ENCODE data around the gene CDH23.

CDH23 gene

GRCh38 chr10:71390921-71391690 is 5.6 kb upstream of the CDH23 start:
- H3K4me1 ChIP-seq (ENCODE audit: control insufficient read depth, low read length) = no peaks in the 10 kb centered on the region
- no peak overlapping the region for H3K4me2 ChIP-seq (ENCODE audit: low read length)
- no peaks in the 10 kb centered on the region for H3F3A ChIP-seq (ENCODE audit: control insufficient read depth, insufficient read depth)
- no peaks in the 10 kb centered on the region for H3K79me2 ChIP-seq (ENCODE audit: control insufficient read depth, low read length)
- no peak overlapping the region for H3K27ac ChIP-seq (ENCODE audit: low read depth, low read length)
- no peaks in the 10 kb centered on the region for H3K36me3 ChIP-seq (ENCODE audit: control insufficient read depth, low read length)
- H3K9me2 ChIP-seq (replicated peaks; ENCODE audit: control insufficient read depth, low read length) = no peaks in the 10 kb centered on the region
- H3K4me3 ChIP-seq (ENCODE audit: low read length) = no peak overlapping the region
- H3K9me3 ChIP-seq (ENCODE audit: control insufficient read depth, insufficient read depth, low read length) = no peaks in the 10 kb centered on the region
- no peaks in the 10 kb centered on the region for H4K20me1 ChIP-seq (ENCODE audit: control insufficient read depth, insufficient read depth, low read depth, low read length)
- TF ChIP-seq CTCF (IDR thresholded peaks at IDR 0.05; ENCODE audit: low read depth, low read length, poor library complexity, severe bottlenecking) (no peak), EZH2phosphoT487 (IDR thresholded peaks at IDR 0.05; ENCODE audit: borderline replicate concordance, low read length) (no peak)
- peaks cover 18% of the 10 kb centered on the region for H3K27me3 ChIP-seq (ENCODE audit: control insufficient read depth, low read length)

- H4K20me1 ChIP-seq (ENCODE audit: control insufficient read depth, insufficient read depth, low read depth, low read length) = no peaks in the 10 kb centered on the region
- no peak overlapping the region for H3K4me3 ChIP-seq (ENCODE audit: low read length)
- H3K36me3 ChIP-seq (ENCODE audit: control insufficient read depth, low read length) = no peaks in the 10 kb centered on the region
- no peak overlapping the region for H3K27ac ChIP-seq (ENCODE audit: low read depth, low read length)
- H3K4me1 ChIP-seq (ENCODE audit: control insufficient read depth, low read length) = no peaks in the 10 kb centered on the region
- no peaks in the 10 kb centered on the region for H3K79me2 ChIP-seq (ENCODE audit: control insufficient read depth, low read length)
- H3K27me3 ChIP-seq (ENCODE audit: control insufficient read depth, low read length) = peaks cover 14% of the 10 kb centered on the region
- no peaks in the 10 kb centered on the region for H3K9me3 ChIP-seq (ENCODE audit: control insufficient read depth, insufficient read depth, low read length)
- H3K4me2 ChIP-seq (ENCODE audit: low read length) = no peak overlapping the region
- TF ChIP-seq CTCF (IDR thresholded peaks at IDR 0.05; ENCODE audit: low read depth, low read length, poor library complexity, severe bottlenecking) (no peak), EZH2phosphoT487 (IDR thresholded peaks at IDR 0.05; ENCODE audit: borderline replicate concordance, low read length) (no peak)
- H3F3A ChIP-seq (ENCODE audit: control insufficient read depth, insufficient read depth) = no peaks in the 10 kb centered on the region
- H3K9me2 ChIP-seq (replicated peaks; ENCODE audit: control insufficient read depth, low read length) = no peaks in the 10 kb centered on the region
These were observed 5.0 kb upstream of the CDH23 start for GRCh38 chr10:71391701-71392100.

- no peaks in the 10 kb centered on the region for H3K79me2 ChIP-seq (ENCODE audit: control insufficient read depth, low read length)
- no peaks in the 10 kb centered on the region for H3F3A ChIP-seq (ENCODE audit: control insufficient read depth, insufficient read depth)
- H3K27ac ChIP-seq (ENCODE audit: low read depth, low read length) = no peak overlapping the region
- H3K36me3 ChIP-seq (ENCODE audit: control insufficient read depth, low read length) = no peaks in the 10 kb centered on the region
- H3K4me3 ChIP-seq (ENCODE audit: low read length) = no peak overlapping the region
- H3K4me1 ChIP-seq (ENCODE audit: control insufficient read depth, low read length) = no peaks in the 10 kb centered on the region
- H3K27me3 ChIP-seq (ENCODE audit: control insufficient read depth, low read length) = peaks cover 14% of the 10 kb centered on the region
- H3K4me2 ChIP-seq (ENCODE audit: low read length) = no peak overlapping the region
- TF ChIP-seq CTCF (IDR thresholded peaks at IDR 0.05; ENCODE audit: low read depth, low read length, poor library complexity, severe bottlenecking) (no peak), EZH2phosphoT487 (IDR thresholded peaks at IDR 0.05; ENCODE audit: borderline replicate concordance, low read length) (no peak)
- H4K20me1 ChIP-seq (ENCODE audit: control insufficient read depth, insufficient read depth, low read depth, low read length) = no peaks in the 10 kb centered on the region
- no peaks in the 10 kb centered on the region for H3K9me2 ChIP-seq (replicated peaks; ENCODE audit: control insufficient read depth, low read length)
- H3K9me3 ChIP-seq (ENCODE audit: control insufficient read depth, insufficient read depth, low read length) = no peaks in the 10 kb centered on the region
These were observed 4.4 kb upstream of the CDH23 start for GRCh38 chr10:71392292-71392691.
